IMR-90 (cell line): ENCODE measurements around the gene BCL2L1. TPM values are rescaled to one million over a fixed set of nuclear protein-coding genes. Genes with fewer than 3 reads are reported as not detected.

Experiments used
- ATAC-seq: fragments of 200-7000 bp; cut with Tn5 transposase; 2 replicates; pipeline ENCODE4 v1.9.1; 2020; ENCODE audit warnings: low read depth, mild to moderate bottlenecking, moderate library complexity
- BruUV-seq: library from RNA; stranded (reverse); fragments of 400-500 nt; replicated peaks from 2 replicates; lab custom pipeline; 2021; lab: Mats Ljungman, UMichigan
- CTCF ChIA-PET: fragments of 300-600 bp; formaldehyde crosslinking; extraction: SDS; loops from one replicate; lab custom pipeline; 2021; ENCODE audit warnings: antibody characterized with exemption; lab: Yijun Ruan, JAX
- POLR2A ChIA-PET: fragments of 300-600 bp; sonication (Branson Sonifier 250); formaldehyde crosslinking; loops from one replicate; lab custom pipeline; 2022; ENCODE audit warnings: antibody characterized with exemption; ENCODE audit not compliant: unreplicated experiment; lab: Charles Lee
- DNase-seq: peaks from one replicate; pipeline ENCODE4 v3.0.0; 2013
- H2AFZ ChIP-seq: replicated peaks from 2 replicates; pipeline ENCODE3; 2013; ENCODE audit warnings: low read length, mild to moderate bottlenecking; ENCODE audit not compliant: poor library complexity
- H2AK5ac ChIP-seq: 2 replicates; pipeline ENCODE4 v1.6.1; 2013; ENCODE audit warnings: low read depth, low read length, inconsistent platforms
- H2AK9ac ChIP-seq: replicated peaks from 2 replicates; pipeline ENCODE3; 2013; ENCODE audit warnings: mild to moderate bottlenecking, low read depth, low read length, moderate library complexity; ENCODE audit not compliant: poor library complexity
- H2BK120ac ChIP-seq: 2 replicates; pipeline ENCODE4 v1.6.1; 2013; ENCODE audit warnings: low read depth, low read length, inconsistent platforms
- H2BK15ac ChIP-seq: 3 replicates; pipeline ENCODE4 v1.6.1; 2013; ENCODE audit warnings: low read depth, low read length, inconsistent platforms
- H2BK20ac ChIP-seq: 2 replicates; pipeline ENCODE4 v1.6.1; 2013; ENCODE audit warnings: low read depth, mild to moderate bottlenecking, inconsistent platforms, low read length, moderate library complexity
- H2BK5ac ChIP-seq: 2 replicates; pipeline ENCODE4 v1.6.1; 2013; ENCODE audit warnings: mild to moderate bottlenecking, low read depth, low read length, inconsistent platforms; ENCODE audit not compliant: poor library complexity, severe bottlenecking
- H3K14ac ChIP-seq: replicated peaks from 2 replicates; pipeline ENCODE4 v1.6.1; 2013; ENCODE audit warnings: low read depth, low read length, inconsistent platforms
- H3K18ac ChIP-seq: 2 replicates; pipeline ENCODE4 v1.6.1; 2013; ENCODE audit warnings: low read depth, low read length, control low read depth
- H3K23ac ChIP-seq: 2 replicates; pipeline ENCODE4 v1.6.1; 2013; ENCODE audit warnings: low read depth, low read length, inconsistent platforms
- H3K27ac ChIP-seq: 2 replicates; pipeline ENCODE4 v1.5.1; 2013; ENCODE audit warnings: mild to moderate bottlenecking, control low read depth, low read length; ENCODE audit not compliant: insufficient read depth
- H3K27me3 ChIP-seq: 2 replicates; pipeline ENCODE4 v1.6.1; 2013; ENCODE audit warnings: low read length; ENCODE audit not compliant: control insufficient read depth, insufficient read depth
- H3K36me3 ChIP-seq: 2 replicates; pipeline ENCODE4 v1.6.1; 2013; ENCODE audit warnings: low read length, mixed read lengths; ENCODE audit not compliant: control insufficient read depth, insufficient read depth
- H3K4ac ChIP-seq: 2 replicates; pipeline ENCODE4 v1.6.1; 2013; ENCODE audit warnings: low read depth, low read length, inconsistent platforms
- H3K4me1 ChIP-seq: 2 replicates; pipeline ENCODE4 v1.6.1; 2013; ENCODE audit warnings: low read length, mixed read lengths; ENCODE audit not compliant: control insufficient read depth, insufficient read depth
- H3K4me2 ChIP-seq: 2 replicates; pipeline ENCODE4 v1.6.1; 2013; ENCODE audit warnings: low read depth, mild to moderate bottlenecking, control low read depth, low read length, moderate library complexity
- H3K4me3 ChIP-seq: 2 replicates; pipeline ENCODE4 v1.5.1; 2013; ENCODE audit warnings: low read depth, mild to moderate bottlenecking, control low read depth, low read length, moderate library complexity; ENCODE audit not compliant: insufficient read depth
- H3K56ac ChIP-seq: 2 replicates; pipeline ENCODE4 v1.6.1; 2013; ENCODE audit warnings: low read length, inconsistent platforms; ENCODE audit not compliant: insufficient read depth; ENCODE audit errors: extremely low read depth
- H3K79me1 ChIP-seq, 2 experiments: 2 replicates each; pipeline ENCODE4 v1.6.1; 2013; ENCODE audit warnings: low read length in 2 of 2, inconsistent platforms in 1 of 2, low read depth in 1 of 2
- H3K9ac ChIP-seq: 2 replicates; pipeline ENCODE4 v1.6.1; 2013; ENCODE audit warnings: low read depth, low read length, control low read depth
- H3K9me1 ChIP-seq: 2 replicates; pipeline ENCODE4 v1.6.1; 2013; ENCODE audit warnings: low read length, inconsistent platforms; ENCODE audit not compliant: insufficient read depth
- H3K9me3 ChIP-seq: 2 replicates; pipeline ENCODE4 v1.6.1; 2013; ENCODE audit warnings: low read length; ENCODE audit not compliant: control insufficient read depth, insufficient read depth
- H4K20me1 ChIP-seq: 2 replicates; pipeline ENCODE4 v1.6.1; 2013; ENCODE audit warnings: low read length, inconsistent platforms; ENCODE audit not compliant: insufficient read depth
- H4K5ac ChIP-seq: 2 replicates; pipeline ENCODE4 v1.6.1; 2013; ENCODE audit warnings: mild to moderate bottlenecking, low read depth, low read length, control low read depth
- H4K8ac ChIP-seq, 2 experiments: 2 replicates each; pipeline ENCODE4 v1.6.1; 2013; ENCODE audit warnings: low read depth in 2 of 2, low read length in 2 of 2, control low read depth in 1 of 2, inconsistent platforms in 1 of 2
- H4K91ac ChIP-seq: 2 replicates; pipeline ENCODE4 v1.6.1; 2013; ENCODE audit warnings: low read depth, low read length, inconsistent platforms; ENCODE audit not compliant: insufficient read depth
- CEBPB ChIP-seq: IDR thresholded peaks from 2 replicates; pipeline ENCODE4 v1.6.1; 2012; ENCODE audit warnings: low read depth, low read length, improper control_type of control experiment
- USF2 ChIP-seq: fragments of 150-350 bp; IDR thresholded peaks from 2 replicates; pipeline ENCODE4 v1.6.1; 2017; ENCODE audit warnings: mild to moderate bottlenecking, antibody characterized with exemption, low read length, low read depth
- WGBS, 2 experiments: methylation state at CpG; one replicate each; pipeline versions ENCODE4 v1.1.5 to v1.1.7; 2013; ENCODE audit warnings: missing lambda C conversion rate in 2 of 2; ENCODE audit not compliant: insufficient read length in 1 of 2; ENCODE audit errors: extremely low coverage in 2 of 2; 5-methylcytosine and 5-hydroxymethylcytosine counted together
- dilution Hi-C: fragments of 300-500 bp; cut with HindIII; formaldehyde crosslinking; loops from one replicate; pipeline ENCODE4 v1.14.3; 2018; ENCODE audit warnings: low sequenced_read_pairs; ENCODE audit not compliant: unreplicated experiment
- in situ Hi-C: fragments of 300-500 bp; cut with MboI; formaldehyde crosslinking; loops from 3 replicates; pipeline ENCODE4 v1.14.3; 2019; ENCODE audit warnings: low sequenced_read_pairs, inconsistent platforms, mixed read lengths
- intact Hi-C: fragments of 100-400 bp; cut with micrococcal nuclease; formaldehyde crosslinking; loops from 2 replicates; pipeline ENCODE4 v1.10.0; 2022
- polyA plus RNA-seq, 3 experiments: library from polyadenylated mRNA; depleted of rRNA; stranded (reverse); fragments of >200 nt; gene quantifications; 2 replicates each; pipeline ENCODE4 v1.2.3, GENCODE V29; 2012; ENCODE audit warnings: low replicate concordance in 1 of 3
- total RNA-seq: library from RNA; depleted of rRNA; stranded (reverse); fragments of >200 nt; gene quantifications from 2 replicates; pipeline ENCODE4 v1.2.3, GENCODE V29; 2012

The BCL2L1 gene
- total and polyA plus RNA-seq, 2 of the 4 experiments (the other 2 are of a cell fraction) = 40.2 to 41.9 TPM

- peak overlapping the region; percentile 11; the same call in 1 of the 2 replicates for H3K27ac ChIP-seq
- H3K4me2 ChIP-seq = no peak overlapping the region
- H4K5ac ChIP-seq = peak overlapping the region; percentile 42; the same call in 1 of the 2 replicates
- peaks cover 37 to 67% of the 10 kb centered on the region in 2 experiments for H3K79me1 ChIP-seq
- no TSS peak for BruUV-seq
- peak overlapping the region; percentile 42 for H2BK5ac ChIP-seq
- H2AK5ac ChIP-seq = peak overlapping the region; percentile 89
- H3K9me1 ChIP-seq = peaks cover 18% of the 10 kb centered on the region; the same call in 1 of the 2 replicates
- peak overlapping the region in 1 of 2 experiments; percentile 77; a peak in 2 of 4 replicates for H4K8ac ChIP-seq
- H3K14ac ChIP-seq = peak overlapping the region; percentile 56
- in situ Hi-C loops (no loop called here), intact Hi-C loops (no loop called here), dilution Hi-C loops (no loop called here)
- H3K18ac ChIP-seq = no peak overlapping the region
- no peaks in the 10 kb centered on the region for H4K20me1 ChIP-seq
- no peak overlapping the region for H3K56ac ChIP-seq
- H3K4ac ChIP-seq = peak overlapping the region; percentile 69
- POLR2A ChIA-PET = no interaction called here
- peak; percentile 89 for ATAC-seq
- peaks cover 19% of the 10 kb centered on the region for H3K36me3 ChIP-seq
- no peak overlapping the region for H3K9ac ChIP-seq
- peak overlapping the region; percentile 65; the same call in 1 of the 3 replicates for H2BK15ac ChIP-seq
- no peaks in the 10 kb centered on the region for H3K27me3 ChIP-seq
- H2BK20ac ChIP-seq = peak overlapping the region; percentile 66
- no peak overlapping the region for H3K4me3 ChIP-seq
- H3K23ac ChIP-seq = peak overlapping the region; percentile 19; the same call in 1 of the 2 replicates
- H4K91ac ChIP-seq = peak overlapping the region; percentile 30; the same call in 1 of the 2 replicates
- CTCF ChIA-PET = interaction anchor here (0.6 to 1.0 kb wide), 2 partner anchors 19 to 43 kb away, joined by 4 to 5 read pairs; no protein-coding TSS in a partner anchor
- peaks cover 13% of the 10 kb centered on the region for H3K4me1 ChIP-seq
- WGBS, 2 experiments = 93% methylated on average over 7 of the region's 11 CpGs; no CpG with 5 or more reads in 1 of the 2 experiments
- peak overlapping the region; percentile 69 for H2BK120ac ChIP-seq
- DNase-seq = peak; percentile 66
- no peak overlapping the region for H2AFZ ChIP-seq
- TF ChIP-seq CEBPB = 0 out of 2 replicates have a peak, but pooled peaks have one; percentile 15
- TF ChIP-seq USF2 = no peak
- H2AK9ac ChIP-seq = peak overlapping the region; percentile 13
- no peaks in the 10 kb centered on the region for H3K9me3 ChIP-seq
Measured at GRCh38 chr20:31704225-31705119, 18.2 kb downstream of the BCL2L1 start.
